ENCODE measurements around the gene SASH3.

SASH3 gene

DNA sequence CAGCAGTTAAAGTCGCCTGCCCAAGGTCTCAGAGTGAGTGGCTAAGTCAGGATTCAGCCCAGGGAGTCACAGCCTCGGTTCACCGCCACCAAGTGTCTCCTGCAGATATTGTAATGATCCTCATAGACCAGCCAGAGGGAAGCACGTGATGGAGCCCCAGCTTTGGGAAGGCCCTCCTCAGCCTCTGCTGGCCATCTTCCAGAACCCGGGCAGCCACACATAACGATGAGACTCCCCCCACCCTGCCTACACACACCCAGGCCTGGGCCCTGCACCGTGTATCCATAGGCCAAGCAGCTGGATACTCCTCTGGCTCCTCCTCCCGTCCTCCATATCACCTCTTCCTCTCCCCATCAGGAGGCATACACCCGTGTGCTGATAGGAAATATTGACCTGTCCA is 19.6 kb upstream of the SASH3 start:
- DNase-seq, result no peak

DNA sequence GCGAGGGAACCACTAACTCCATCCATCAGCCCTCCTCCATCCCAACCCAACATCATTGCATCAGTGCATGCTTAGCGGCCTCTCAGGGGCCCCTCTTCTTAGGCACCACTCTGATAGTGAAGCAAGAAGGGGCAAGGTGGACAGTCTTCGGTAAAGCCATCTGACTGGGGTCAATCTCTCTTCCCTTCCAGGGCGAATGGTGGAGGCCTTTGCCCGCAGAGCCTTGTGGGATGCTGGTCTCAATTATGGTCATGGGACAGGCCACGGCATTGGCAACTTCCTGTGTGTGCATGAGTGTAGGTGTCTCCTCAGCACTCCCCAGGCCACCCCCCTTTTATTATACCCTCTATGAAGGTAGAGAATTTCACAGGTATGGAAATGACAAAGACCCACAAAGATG is 18.8 kb upstream of the SASH3 start:
- no peak for DNase-seq

DNA sequence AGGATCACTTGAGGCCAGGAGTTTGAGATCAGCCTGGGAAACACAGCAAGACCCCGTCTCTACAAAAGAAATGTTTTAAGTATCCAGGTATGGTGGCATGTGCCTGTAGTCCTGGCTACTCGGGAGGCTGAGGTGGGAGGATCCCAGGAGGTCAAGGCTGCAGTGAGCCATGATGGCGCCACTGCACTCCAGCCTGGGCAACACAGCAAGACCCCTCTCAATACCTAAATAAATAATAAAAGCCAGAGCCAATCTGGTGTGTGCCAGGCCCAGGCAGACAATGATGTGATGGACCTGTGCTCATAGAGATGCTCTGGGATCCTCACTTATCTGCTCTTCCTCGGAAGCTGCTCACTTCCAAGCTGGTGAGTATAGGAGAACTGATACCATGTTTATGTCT is 18.2 kb upstream of the SASH3 start:
- no peak for DNase-seq

DNA sequence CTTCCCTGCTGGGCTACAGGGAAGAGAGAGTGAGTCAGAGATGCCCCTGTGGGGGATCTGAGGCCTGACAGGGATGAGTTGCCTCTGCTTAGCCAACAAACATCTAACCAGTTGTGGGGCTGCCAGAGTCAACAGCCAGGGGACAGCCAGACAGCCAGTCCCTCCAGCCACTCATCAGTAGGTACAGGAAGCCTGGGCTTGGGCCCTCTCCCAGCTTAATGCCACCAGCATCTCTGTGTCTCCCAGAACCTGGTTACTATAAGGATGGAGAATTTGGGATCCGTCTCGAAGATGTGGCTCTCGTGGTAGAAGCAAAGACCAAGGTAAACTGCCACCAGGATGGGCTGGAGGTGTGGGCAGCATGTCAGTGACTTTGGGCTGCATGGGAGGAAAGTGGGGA is 17.3 kb upstream of the SASH3 start:
- no peak for DNase-seq

DNA sequence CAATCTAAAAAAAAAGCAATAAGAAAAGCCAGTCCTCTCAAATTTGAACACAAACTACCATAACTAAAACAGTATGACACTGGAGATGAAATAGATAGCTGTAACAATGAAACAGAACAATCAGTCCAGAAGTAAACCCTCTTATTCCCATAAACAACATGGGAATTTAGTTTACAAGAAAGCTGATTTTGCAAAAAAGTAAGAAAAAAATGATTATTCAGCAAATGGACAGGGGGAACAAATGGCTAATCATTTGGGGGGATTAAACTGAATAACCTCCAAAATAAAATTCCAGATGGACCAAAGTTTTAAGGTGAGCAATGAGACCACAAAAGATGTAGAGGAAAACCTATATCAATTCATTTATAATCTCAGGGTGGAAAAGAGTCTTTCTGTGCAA is 16.1 kb upstream of the SASH3 start:
- DNase-seq, result no peak

DNA sequence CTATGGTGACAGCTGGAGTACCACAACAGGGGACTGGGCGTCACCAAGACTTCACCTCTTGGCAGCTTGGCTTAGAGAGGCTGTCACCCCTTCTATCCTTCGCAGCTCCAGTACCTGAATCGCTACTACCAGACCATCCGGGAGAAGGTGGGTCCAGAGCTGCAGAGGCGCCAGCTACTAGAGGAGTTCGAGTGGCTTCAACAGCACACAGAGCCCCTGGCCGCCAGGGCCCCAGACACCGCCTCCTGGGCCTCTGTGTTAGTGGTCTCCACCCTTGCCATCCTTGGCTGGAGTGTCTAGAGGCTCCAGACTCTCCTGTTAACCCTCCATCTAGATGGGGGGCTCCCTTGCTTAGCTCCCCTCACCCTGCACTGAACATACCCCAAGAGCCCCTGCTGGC is 11.6 kb upstream of the SASH3 start:
- no peak for DNase-seq

DNA sequence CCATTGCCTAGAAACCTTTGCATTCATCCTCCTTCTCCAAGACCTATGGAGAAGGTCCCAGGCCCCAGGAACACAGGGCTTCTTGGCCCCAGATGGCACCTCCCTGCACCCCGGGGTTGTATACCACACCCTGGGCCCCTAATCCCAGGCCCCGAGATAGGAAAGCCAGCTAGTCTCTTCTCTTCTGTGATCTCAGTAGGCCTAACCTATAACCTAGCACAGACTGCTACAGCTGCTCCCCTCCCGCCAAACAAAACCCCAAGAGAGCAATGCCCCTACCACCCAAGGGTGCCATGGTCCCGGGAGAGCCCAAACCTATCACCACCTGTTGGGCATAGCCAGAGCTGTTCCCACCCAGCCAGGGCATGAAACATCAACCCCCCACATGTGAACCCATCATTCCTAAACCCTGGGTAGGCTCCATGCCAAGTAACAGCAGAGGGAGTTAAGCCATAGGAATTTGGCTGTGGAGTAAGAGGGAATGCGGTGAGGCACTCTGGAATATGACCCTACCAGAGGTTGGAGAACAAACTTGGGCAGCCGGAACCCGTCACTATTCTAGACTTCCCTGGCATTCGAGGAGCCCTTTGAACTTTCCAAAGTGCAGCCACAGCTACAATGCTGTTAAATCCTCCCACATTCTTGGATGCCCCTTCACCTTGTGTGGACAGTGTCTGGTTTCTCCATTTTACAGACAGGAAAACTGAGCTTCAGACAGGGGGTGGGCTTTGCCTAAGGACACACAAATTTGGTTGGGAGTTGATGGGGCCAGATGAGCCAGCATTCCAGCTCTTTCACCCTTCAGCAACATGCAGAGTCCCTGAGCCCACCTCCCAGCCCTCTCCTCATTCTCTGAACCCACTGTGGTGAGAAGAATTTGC is 10.9 kb upstream of the SASH3 start:
- no peak for DNase-seq

DNA sequence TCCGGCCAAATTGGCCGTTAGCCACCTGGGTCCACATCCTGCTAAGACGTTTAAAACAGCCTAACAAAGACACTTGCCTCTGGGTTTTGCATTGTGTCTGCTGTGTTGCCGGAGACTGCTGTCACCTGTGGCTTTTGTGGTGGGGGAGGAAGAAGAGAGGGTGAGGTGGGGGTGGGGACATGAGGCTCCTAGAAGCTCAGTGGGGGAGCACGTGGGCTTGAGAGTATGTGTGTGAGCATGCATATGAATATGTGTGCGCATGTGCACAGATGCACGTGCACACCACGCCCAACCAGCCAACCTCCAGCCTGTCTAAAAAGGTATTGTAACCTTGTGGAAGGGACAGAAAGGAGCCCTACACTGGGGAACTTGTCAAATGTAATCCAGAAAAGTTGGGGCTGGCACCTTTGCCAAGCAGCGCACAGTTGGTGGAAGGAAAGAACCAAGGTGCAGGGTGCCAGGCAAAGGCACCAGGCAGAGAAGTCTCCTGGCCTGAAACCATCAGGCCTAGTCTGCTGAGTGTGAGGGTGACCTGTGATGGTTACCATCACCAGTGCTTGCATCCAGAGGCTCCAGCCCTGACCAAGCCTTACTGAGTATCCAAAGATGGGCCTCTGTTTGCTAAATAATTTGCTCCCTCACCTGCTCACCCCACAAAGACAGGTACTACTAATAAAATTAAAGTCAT is 10.1 kb upstream of the SASH3 start:
- no peak for DNase-seq

DNA sequence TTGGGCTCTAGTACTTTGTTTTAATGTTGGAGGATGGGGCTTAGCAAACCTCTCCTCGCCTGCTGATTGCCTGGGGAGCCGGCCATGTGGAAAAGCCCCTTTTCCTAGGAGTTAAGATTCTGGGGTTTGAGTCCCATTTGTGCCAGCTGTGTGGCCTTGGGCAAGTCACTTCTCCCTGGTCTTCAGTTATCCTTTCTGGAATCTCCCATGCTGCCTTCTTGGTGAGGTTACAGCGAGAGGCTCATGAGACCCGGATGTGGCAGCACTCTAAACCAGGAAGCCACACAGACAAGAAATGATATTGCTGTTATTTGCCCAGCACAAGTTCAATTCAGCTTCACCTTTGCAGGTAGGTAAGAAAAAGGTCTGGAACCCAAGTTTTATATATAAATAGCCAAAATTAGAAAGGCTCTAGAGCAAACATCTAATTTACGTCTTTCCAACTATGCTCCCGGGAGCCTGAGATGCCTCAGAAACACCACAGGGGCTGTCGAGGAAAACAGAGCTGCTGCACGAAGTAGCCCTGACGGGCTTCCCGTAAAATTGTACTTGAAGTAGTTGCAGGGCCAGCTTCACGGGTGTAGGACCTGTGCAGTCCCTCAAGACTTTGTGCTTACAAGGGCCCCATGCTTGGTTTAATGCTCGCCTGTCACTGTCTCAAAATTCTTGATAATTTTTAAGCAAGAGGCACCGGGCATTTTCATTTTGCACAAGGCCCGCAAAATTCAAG is 8.3 kb upstream of the SASH3 start:
- no peak for DNase-seq

DNA sequence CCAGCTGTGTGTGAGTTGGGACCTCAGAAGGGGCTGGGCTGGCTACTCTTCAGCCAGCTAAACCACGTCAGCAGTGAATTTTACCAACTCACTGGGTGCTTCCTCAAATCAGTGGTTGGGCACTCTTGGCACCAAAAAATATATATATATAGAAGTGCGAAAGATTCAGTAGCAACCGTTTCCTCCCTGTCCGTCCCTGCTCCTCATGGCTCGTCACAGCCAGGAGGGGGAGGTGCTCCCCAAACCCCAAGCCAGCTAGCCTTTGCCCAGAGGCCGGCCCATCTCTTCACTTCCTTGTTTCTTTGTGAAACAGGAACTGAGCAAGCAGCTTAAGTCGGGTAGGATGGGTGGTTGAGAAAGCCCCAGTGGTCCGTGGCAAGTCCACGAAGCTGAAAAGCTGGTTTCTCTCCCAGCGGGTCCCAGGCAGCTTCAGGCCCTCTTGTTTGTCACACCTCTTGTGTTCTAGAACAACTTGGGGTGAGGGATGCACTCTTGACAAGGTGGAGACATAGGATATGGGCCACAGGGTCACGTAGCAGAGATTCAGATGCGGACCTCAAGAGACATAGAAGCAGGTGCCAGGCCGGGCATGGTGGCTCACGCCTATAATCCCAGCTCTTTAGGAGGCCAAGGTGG is 6.8 kb upstream of the SASH3 start:
- DNase-seq, result no peak

DNA sequence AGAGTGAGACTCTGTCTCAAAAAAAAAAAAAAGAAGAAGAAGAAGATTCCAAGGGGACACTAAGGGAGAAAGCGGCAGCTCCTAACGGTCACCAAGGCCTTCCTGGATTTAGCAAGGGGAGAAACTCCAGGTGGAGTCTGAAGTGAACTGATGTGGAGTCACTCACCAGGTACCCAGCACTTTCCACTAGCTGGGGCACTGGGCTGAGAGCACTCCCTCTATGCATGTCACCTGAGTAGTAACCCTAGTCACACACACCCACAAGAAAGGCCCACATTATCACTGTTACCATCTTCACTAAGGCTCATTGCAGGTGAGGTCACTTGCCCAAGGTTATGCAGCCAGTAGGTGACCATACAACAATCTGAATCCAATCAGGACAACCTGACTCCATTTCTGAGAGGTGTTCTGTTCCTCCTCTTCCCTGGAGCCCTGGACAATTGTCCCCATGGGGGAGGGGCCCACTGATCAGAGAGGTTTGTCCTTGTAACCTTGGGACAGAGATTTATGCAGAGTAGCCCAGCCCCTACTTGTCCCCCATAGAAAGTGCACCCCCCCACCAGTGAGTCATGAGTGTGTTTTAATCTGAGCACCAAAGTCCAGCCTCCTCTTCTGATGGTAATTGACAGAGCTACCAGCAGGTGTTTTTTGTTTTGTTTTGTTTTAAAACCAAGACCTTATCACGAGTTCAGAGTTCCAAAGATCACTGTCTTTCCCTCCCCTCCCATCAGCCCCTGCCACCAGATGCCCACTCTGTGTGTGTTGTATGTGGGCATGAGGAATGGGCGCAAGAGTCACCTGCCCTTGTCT is 5.9 kb upstream of the SASH3 start:
- no peak for DNase-seq

DNA sequence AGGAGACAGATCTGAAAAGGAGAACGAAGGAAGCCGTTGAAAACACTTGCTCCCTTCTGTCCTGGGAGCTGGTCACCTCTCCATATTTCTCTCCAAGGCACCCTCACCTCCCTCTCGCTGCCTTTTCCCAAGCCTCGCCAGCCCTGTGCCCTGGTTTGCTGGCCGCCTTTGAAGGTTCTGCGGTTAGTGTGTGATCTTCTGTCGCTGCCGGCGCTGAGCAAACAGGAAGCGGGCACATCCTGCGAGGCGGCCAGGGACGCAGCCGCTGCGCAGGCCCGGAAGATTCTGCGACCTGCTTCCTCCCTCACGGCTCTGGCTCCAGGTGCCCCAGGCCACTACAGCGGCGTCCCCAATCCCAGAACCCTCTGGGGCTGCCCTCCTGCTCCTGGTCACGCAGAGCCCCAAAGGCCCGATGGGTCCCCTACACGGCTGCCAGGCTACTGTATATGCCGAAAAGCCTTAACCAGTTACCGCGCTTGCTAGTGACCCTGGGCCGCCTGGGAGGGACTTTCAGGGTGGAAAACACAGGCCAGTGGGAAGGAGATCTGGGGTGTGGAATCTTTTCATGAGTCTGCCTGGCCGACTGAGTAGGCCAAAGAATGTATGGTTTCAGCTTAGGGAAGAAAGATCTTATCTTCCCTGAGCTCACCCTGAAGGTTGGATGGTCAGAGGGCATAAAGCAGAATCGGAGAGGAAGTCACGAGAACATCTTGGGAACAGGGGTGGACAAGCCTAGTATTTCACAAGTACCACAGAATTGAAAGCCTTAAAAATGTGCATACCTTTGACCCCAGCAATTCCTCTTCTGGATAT is 2.3 kb upstream of the SASH3 start:
- no peak for DNase-seq

DNA sequence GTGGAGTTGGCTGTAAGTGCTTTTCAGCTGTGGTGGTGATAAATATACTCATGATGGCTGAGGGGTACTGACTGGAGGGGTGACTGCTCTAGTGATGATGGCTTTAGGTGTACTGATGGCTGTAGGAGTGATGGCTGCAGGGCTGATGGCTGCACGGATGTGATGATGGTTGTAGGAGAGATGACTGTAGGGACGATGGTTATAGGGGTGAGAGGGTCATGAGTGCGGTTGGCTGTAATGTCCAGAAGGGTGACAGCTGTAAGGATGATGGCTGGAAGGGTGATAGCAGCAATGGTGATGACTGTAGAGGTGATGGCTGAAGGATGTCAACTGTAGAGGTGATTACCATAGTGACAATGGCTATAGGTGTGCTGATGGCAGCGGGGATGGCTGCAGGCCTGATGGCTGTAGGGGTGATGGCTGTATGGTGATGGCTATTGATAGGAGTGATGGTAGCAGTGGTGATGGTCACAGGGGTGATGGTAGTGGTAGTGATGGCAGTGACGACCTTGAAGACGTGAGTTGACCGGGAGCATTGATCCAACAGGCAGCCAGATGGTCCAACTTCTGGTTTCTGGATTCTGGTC is 570 bp upstream of the SASH3 start:
- no peak for DNase-seq

DNA sequence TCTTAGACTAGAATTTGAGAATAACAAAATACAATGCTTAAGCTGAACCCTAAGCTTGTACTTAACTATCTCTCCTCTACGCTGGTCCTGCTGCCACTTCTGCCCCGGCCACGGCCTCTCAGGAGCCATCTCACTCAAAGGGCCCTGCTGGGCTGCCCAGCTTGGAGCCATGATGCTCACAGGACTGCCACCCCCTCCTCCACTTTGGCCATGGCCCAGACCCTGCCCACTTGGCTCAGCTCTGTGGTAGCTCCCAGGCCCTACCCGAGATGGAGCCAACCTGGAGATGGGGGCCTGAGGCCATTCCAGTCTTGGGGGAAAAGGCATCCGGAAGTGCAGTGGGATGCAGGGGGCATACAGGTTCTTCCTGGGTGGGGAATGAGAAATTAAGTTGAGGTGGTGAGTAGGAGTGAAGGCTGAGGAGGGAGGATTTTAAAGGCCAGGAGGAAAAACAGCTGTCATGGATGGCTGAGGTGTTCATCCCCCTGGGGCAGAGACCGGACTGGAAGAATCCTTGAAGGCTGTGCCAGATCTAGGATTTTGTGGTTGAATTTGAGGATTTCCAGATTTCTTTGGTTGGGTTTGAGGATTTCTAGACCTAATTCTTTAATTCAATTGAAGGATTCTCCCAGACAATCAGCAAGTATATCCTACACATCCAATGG is 824 bp downstream of the SASH3 start:
- no peak for DNase-seq

DNA sequence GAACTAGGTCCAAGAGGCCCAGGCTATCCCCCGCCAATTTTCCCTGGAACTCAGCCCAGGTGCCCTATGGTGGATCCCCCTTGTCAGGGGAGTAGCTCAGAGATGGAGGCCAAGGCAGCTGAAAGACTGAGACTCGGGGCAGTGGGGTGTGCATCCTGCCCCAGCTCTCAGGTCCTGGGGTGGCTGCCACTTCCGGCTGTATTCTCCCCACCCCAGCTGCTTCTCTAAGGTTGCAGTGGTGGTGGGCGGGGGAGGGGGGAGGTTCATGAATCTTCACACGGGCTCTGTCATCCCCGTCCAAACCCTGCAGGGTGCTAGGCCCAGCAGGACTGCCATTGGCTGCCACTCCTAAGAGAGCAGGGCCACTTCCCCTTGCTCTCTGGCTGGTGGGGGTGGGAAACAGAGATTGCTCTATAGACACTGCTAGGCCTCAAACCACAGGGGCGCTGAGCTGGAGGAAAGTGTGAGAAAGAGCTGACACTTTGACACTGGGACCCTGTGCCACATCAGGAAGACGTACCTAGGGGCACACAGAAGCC is 1.5 kb downstream of the SASH3 start:
- DNase-seq, result no peak

DNA sequence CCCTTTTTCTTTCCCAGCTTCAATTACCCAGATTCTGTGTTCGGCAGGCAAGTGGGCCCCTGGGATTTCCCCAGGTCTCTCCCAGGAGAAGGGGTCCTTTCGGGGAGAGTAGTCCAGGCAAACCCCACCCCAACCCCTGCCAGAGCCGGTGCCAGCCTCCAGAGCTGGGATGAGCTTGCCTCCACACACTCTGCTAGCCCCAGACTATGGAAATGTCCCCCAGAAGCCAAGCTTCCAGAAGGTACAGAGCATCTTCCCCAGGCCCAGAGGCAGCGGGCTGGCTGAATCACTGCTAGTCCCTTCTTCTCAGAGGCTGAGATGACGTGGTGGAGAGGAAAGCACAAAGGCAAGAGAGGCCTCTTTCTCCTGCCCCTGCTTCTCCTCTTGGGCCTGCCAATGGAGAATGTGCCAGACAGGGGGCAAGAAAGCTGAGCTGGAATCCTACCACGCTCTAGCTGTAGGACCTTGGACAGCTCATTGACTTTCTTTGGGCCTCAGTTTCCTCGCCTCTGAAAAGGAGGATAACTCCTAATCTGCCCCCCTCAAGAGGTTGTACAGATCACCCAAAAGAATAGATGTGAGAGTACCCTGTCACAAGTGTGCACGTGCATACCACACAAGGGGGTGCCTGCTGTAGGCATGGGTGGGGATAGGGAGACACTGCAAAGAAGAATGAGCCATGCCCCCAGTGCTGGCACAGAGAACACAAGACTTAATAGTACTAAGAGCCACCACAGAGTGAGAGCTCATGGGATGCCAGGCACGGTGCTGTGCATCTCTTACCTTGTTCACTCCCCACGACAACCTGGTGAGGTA is 2.1 kb downstream of the SASH3 start:
- DNase-seq, result no peak

DNA sequence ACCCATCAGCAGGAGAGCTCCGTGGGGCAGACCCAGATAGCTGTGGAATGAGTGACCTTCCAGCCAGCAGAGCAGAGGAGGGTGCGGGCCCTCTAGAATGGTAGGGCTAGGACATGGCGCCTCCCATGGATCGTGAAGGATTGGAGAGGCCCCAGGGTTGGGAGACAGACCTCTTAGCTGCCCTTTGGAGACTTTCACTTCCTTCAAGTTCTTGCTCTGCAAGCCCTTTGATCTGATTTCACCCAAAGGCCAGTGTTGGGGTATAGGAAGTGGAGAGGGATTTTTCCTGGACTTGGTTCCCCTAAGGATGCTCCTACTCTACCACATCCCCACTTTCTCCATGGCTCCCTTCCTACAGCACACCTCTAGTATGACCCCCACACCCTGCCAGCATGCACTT is 3.0 kb downstream of the SASH3 start:
- no peak for DNase-seq

DNA sequence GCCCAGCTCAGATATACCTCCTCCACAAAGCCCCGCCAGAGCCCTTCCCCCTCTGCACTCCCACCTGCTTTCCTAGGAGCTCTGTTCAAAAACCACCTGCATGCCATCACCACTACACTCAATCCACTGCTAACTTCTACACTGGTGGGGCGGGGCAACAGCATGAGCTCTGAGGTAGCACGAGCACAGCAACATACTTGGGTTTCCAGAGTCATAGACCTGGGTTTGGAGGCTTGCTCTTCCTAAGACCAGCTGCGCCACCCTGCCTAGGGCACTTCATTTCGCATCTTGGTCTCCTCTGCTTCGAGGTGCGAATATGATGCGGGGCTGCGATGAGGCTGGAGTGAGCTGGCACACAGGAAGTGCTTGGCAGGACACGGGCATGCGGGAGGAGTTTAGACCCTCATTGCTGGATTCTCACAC is 3.6 kb downstream of the SASH3 start:
- peak; percentile 32 for DNase-seq

DNA sequence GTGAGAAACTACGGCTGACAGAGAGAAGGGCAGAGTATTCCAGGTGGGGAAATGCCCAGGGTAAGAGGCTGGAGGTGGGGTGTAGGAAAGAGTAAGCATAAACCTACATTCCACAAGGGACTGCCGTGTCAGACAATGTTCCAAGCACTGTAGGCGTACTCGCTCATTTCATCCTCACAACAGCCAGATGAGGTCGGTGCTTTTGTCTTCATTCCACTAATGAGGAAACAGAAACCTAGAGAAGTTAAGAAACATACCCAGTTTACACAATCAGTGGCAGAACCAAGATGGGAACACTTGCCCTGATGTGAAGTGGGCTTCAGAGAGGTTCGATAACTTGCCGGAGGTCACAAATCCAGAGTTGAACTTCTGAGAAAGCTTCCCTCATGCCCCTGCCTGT is 4.6 kb downstream of the SASH3 start:
- DNase-seq, result no peak
